ENCODE results near the gene CAMTA1.

CAMTA1 gene

DNA sequence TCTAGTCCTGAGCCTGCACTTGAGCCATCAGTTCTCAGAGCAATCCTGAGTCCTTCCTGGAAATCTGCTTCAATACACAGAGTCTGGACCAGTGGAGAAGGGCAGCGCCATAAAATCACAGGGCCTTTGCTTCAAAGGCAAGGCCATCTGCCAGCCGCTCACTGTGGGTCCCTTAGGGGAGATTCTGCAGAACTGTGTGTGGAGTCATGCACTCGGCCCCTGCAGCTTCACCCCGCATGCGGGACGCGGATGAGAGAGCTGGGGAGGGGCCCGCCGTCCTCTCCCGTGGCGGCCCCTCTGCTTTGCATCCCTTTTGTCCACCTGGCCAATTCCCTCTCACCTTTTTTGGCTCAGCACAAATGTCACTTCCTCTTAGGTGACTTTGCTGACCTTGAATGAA, 674.7 kb downstream of the CAMTA1 start:
- no peak for DNase-seq
- Histone ChIP-seq H3K27me3 (replicated peaks; ENCODE audit: insufficient read depth, low read length) (peaks cover 96% of the 10 kb centered on the region), H3K4me3 (ENCODE audit: low read length) (no peak overlapping the region), H3K79me2 (ENCODE audit: low read length) (no peaks in the 10 kb centered on the region), H3F3A (ENCODE audit: insufficient read depth, low read length) (no peaks in the 10 kb centered on the region), H4K20me1 (ENCODE audit: insufficient read depth, low read length) (no peaks in the 10 kb centered on the region), H3K4me1 (ENCODE audit: low read length) (no peaks in the 10 kb centered on the region), H2AFZ (ENCODE audit: low read length) (no peak overlapping the region), H3K9me2 (replicated peaks; ENCODE audit: insufficient read depth, low read length) (no peaks in the 10 kb centered on the region), H3K4me2 (ENCODE audit: low read depth, low read length) (no peak overlapping the region), H3K9ac (ENCODE audit: low read length) (no peak overlapping the region), H3K36me3 (replicated peaks; ENCODE audit: insufficient read depth, low read length) (no peaks in the 10 kb centered on the region), H3K27ac (ENCODE audit: low read length) (no peak overlapping the region), H3K9me3 (replicated peaks; ENCODE audit: insufficient read depth, low read length) (no peaks in the 10 kb centered on the region)
- no peak for TF ChIP-seq EZH2 (optimal IDR thresholded peaks at IDR 0.05; ENCODE audit: low read depth, low read length)
- TF ChIP-seq, protein P1, sequence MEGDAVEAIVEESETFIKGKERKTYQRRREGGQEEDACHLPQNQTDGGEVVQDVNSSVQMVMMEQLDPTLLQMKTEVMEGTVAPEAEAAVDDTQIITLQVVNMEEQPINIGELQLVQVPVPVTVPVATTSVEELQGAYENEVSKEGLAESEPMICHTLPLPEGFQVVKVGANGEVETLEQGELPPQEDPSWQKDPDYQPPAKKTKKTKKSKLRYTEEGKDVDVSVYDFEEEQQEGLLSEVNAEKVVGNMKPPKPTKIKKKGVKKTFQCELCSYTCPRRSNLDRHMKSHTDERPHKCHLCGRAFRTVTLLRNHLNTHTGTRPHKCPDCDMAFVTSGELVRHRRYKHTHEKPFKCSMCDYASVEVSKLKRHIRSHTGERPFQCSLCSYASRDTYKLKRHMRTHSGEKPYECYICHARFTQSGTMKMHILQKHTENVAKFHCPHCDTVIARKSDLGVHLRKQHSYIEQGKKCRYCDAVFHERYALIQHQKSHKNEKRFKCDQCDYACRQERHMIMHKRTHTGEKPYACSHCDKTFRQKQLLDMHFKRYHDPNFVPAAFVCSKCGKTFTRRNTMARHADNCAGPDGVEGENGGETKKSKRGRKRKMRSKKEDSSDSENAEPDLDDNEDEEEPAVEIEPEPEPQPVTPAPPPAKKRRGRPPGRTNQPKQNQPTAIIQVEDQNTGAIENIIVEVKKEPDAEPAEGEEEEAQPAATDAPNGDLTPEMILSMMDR (IDR thresholded peaks at IDR 0.05; ENCODE audit: low read length) = no peak
- TF ChIP-seq EZH2phosphoT487 (IDR thresholded peaks at IDR 0.05; ENCODE audit: low read length) = no peak

DNA sequence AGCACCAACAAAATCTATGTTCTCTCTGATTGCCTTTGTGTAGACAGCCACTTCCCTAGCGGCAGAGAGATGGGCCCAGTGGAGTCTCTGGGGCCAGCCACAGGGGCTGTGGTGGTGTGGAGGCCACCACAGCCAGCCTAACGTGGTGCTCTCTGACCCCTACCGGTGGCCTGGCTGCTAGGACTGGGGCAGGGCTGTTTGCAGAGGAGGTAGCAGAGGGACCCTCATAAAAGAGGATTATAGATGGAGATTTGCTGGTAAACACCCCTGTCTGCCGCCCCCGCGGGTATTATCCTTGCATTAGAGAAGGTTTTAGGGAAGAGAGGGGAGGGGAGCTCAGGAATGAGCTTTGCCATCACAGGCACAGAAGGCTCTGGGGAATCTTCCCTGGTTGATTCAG, 675.6 kb downstream of the CAMTA1 start:
- no peaks in the 10 kb centered on the region for H3K4me1 ChIP-seq (ENCODE audit: low read length)
- H3K36me3 ChIP-seq (replicated peaks; ENCODE audit: insufficient read depth, low read length) = no peaks in the 10 kb centered on the region
- no peaks in the 10 kb centered on the region for H3K9me3 ChIP-seq (replicated peaks; ENCODE audit: insufficient read depth, low read length)
- no peak overlapping the region for H2AFZ ChIP-seq (ENCODE audit: low read length)
- peaks cover 96% of the 10 kb centered on the region for H3K27me3 ChIP-seq (replicated peaks; ENCODE audit: insufficient read depth, low read length)
- DNase-seq = no peak
- H3K79me2 ChIP-seq (ENCODE audit: low read length) = no peaks in the 10 kb centered on the region
- H3K27ac ChIP-seq (ENCODE audit: low read length) = no peak overlapping the region
- no peaks in the 10 kb centered on the region for H3K9me2 ChIP-seq (replicated peaks; ENCODE audit: insufficient read depth, low read length)
- H4K20me1 ChIP-seq (ENCODE audit: insufficient read depth, low read length) = no peaks in the 10 kb centered on the region
- no peak overlapping the region for H3K4me2 ChIP-seq (ENCODE audit: low read depth, low read length)
- H3K9ac ChIP-seq (ENCODE audit: low read length) = no peak overlapping the region
- TF ChIP-seq, protein P1 (IDR thresholded peaks at IDR 0.05; ENCODE audit: low read length) = no peak
- TF ChIP-seq EZH2phosphoT487 (IDR thresholded peaks at IDR 0.05; ENCODE audit: low read length) = no peak
- no peak for TF ChIP-seq EZH2 (optimal IDR thresholded peaks at IDR 0.05; ENCODE audit: low read depth, low read length)
- no peaks in the 10 kb centered on the region for H3F3A ChIP-seq (ENCODE audit: insufficient read depth, low read length)
- no peak overlapping the region for H3K4me3 ChIP-seq (ENCODE audit: low read length)

DNA sequence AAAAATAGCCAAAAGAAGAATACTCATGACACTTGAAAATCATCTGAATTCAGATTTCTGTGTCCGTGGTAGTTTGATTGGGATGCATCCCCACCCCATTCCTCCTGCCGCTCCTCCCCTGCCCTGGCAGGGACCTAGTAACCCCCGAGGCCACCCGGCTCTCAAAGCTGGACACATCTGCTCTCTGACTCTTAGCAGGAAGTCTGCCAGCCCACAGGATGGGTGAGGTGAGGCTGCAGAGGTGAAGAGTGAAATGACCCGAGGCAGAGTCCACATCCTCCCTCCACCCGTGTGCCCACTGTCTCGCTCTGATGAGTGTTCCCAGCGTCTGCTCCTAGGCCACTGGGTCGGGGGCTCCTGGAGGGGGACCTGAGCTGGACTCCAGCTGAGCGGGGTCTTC, 677.4 kb downstream of the CAMTA1 start:
- Histone ChIP-seq H3K4me2 (ENCODE audit: low read depth, low read length) (no peak overlapping the region), H3K9ac (ENCODE audit: low read length) (no peak overlapping the region), H2AFZ (ENCODE audit: low read length) (no peak overlapping the region), H4K20me1 (ENCODE audit: insufficient read depth, low read length) (no peaks in the 10 kb centered on the region), H3K9me3 (replicated peaks; ENCODE audit: insufficient read depth, low read length) (no peaks in the 10 kb centered on the region), H3K9me2 (replicated peaks; ENCODE audit: insufficient read depth, low read length) (no peaks in the 10 kb centered on the region), H3K27me3 (replicated peaks; ENCODE audit: insufficient read depth, low read length) (peaks cover 99% of the 10 kb centered on the region), H3K36me3 (replicated peaks; ENCODE audit: insufficient read depth, low read length) (no peaks in the 10 kb centered on the region), H3K4me1 (ENCODE audit: low read length) (no peaks in the 10 kb centered on the region), H3K79me2 (ENCODE audit: low read length) (no peaks in the 10 kb centered on the region), H3K27ac (ENCODE audit: low read length) (no peak overlapping the region), H3F3A (ENCODE audit: insufficient read depth, low read length) (no peaks in the 10 kb centered on the region), H3K4me3 (ENCODE audit: low read length) (no peak overlapping the region)
- TF ChIP-seq, protein P1 (IDR thresholded peaks at IDR 0.05; ENCODE audit: low read length) = no peak
- TF ChIP-seq EZH2 (optimal IDR thresholded peaks at IDR 0.05; ENCODE audit: low read depth, low read length) (no peak), EZH2phosphoT487 (IDR thresholded peaks at IDR 0.05; ENCODE audit: low read length) (no peak)
- DNase-seq = no peak
